Activated T-cell treated with anti-CD3 and anti-CD28 coated beads, Interleukin-2, amount 50 U/mL, for 4 hours (primary cell): ENCODE measurements around the gene DYNAP. TPM values are rescaled to one million over a fixed set of nuclear protein-coding genes. Genes with fewer than 3 reads are reported as not detected.

Source experiments
- ATAC-seq, 2 donors: fragments of 200-7000 bp; cut with Tn5 transposase; one replicate each; pipeline ENCODE4 v1.10.0; 2021
- DNase-seq: peaks from one replicate; pipeline ENCODE4 v3.0.0-alpha.2; 2020
- H3K27me3 Mint-ChIP-seq: one replicate; pipeline ENCODE4 v1.8.0; 2021; ENCODE audit warnings: low read depth, mixed read lengths
- H3K36me3 Mint-ChIP-seq: one replicate; pipeline ENCODE4 v1.8.0; 2022; ENCODE audit warnings: mixed read lengths; ENCODE audit not compliant: insufficient read depth
- H3K4me1 Mint-ChIP-seq: one replicate; pipeline ENCODE4 v1.8.0; 2021; ENCODE audit warnings: low read depth, mixed read lengths
- H3K4me3 Mint-ChIP-seq: one replicate; pipeline ENCODE4 v1.8.0; 2021; ENCODE audit warnings: mild to moderate bottlenecking, moderate library complexity, mixed read lengths
- H3K9me3 Mint-ChIP-seq: one replicate; pipeline ENCODE4 v1.8.0; 2021; ENCODE audit warnings: mixed read lengths
- total RNA-seq, 3 donors: library from RNA; stranded (reverse); gene quantifications; one replicate each; pipeline ENCODE4 v1.2.1, GENCODE V29; 2021

Gene DYNAP
- not detected for total RNA-seq

GRCh38 chr18:54590945-54591344 is at the start of gene DYNAP:
Gene DYNAP (plus strand): TSS chr18:54591245. CDS start chr18:54591283, 38 bp downstream.
- DNase-seq (no peak), ATAC-seq (no peak)
- H3K27me3 Mint-ChIP-seq = peaks cover 11% of the 10 kb centered on the region
- H3K36me3 Mint-ChIP-seq = no peaks in the 10 kb centered on the region
- no peaks in the 10 kb centered on the region for H3K4me1 Mint-ChIP-seq
- no peaks in the 10 kb centered on the region for H3K9me3 Mint-ChIP-seq
- H3K4me3 Mint-ChIP-seq = no peak within 1 kb of the TSS

DNA sequence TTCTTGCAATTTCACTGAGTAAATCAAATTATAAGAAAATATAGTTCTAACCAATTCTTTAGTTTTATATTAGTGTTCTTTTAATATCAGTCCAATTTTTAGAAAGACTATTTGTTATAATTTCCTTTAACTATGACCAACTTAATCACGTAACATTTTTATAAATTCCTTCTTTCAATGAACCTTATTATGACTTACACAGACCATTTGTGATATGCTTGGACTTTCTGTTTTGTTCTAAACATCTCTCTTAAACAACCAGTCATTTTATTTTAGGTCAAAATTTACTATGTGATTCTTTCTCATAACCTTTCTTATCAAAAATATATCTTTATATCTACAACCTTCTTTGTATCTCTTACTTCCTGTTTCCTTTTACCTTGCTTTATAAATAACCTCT is 39.5 kb upstream of the DYNAP start:
- no peak for ATAC-seq
- no peaks in the 10 kb centered on the region for H3K36me3 Mint-ChIP-seq
- H3K9me3 Mint-ChIP-seq = no peaks in the 10 kb centered on the region
- no peak for DNase-seq
- H3K4me3 Mint-ChIP-seq = no peak overlapping the region
- no peaks in the 10 kb centered on the region for H3K4me1 Mint-ChIP-seq
- H3K27me3 Mint-ChIP-seq = peaks cover 3% of the 10 kb centered on the region

GRCh38 chr18:54555286-54555685 is 35.8 kb upstream of the DYNAP start:
- Mint-ChIP-seq H3K27me3 (no peaks in the 10 kb centered on the region), H3K4me1 (no peaks in the 10 kb centered on the region), H3K9me3 (no peaks in the 10 kb centered on the region), H3K4me3 (no peak overlapping the region), H3K36me3 (no peaks in the 10 kb centered on the region)
- no peak for ATAC-seq
- no peak for DNase-seq

DNA sequence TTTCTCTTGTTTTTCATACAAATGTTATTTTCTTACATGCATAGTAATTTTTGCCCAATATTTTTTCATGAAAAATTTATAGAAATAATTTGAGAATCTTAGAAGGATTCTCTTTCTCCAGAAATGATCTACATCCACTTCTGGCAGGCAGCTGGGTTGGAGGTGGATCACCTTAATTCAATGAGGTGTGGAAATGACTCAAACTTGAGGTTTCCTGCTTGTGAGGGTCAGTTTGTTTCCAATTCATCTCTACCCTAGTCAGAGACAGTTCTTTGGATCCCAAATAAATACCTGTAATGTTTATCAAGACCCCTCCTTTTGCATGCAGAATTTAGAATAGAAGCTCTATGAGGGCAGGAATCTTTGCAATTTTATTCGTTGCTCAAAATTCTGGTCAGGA is 35.0 kb upstream of the DYNAP start:
- no peak overlapping the region for H3K4me3 Mint-ChIP-seq
- H3K27me3 Mint-ChIP-seq = no peaks in the 10 kb centered on the region
- DNase-seq (no peak), ATAC-seq (no peak)
- H3K36me3 Mint-ChIP-seq = no peaks in the 10 kb centered on the region
- H3K4me1 Mint-ChIP-seq = no peaks in the 10 kb centered on the region
- no peaks in the 10 kb centered on the region for H3K9me3 Mint-ChIP-seq

GRCh38 chr18:54557958-54558357 is 33.1 kb upstream of the DYNAP start:
- Mint-ChIP-seq H3K36me3 (no peaks in the 10 kb centered on the region), H3K27me3 (no peaks in the 10 kb centered on the region), H3K4me3 (no peak overlapping the region), H3K9me3 (no peaks in the 10 kb centered on the region), H3K4me1 (no peaks in the 10 kb centered on the region)
- DNase-seq = no peak
- ATAC-seq = no peak

- Mint-ChIP-seq H3K9me3 (no peaks in the 10 kb centered on the region), H3K4me3 (no peak overlapping the region), H3K27me3 (no peaks in the 10 kb centered on the region), H3K36me3 (no peaks in the 10 kb centered on the region), H3K4me1 (no peaks in the 10 kb centered on the region)
- ATAC-seq = no peak
- DNase-seq = no peak
These were observed 32.1 kb upstream of the DYNAP start for GRCh38 chr18:54558609-54559585.

GRCh38 chr18:54561706-54562267 is 29.3 kb upstream of the DYNAP start:
- no peaks in the 10 kb centered on the region for H3K36me3 Mint-ChIP-seq
- H3K27me3 Mint-ChIP-seq = no peaks in the 10 kb centered on the region
- no peak for DNase-seq
- ATAC-seq = no peak
- no peaks in the 10 kb centered on the region for H3K4me1 Mint-ChIP-seq
- no peak overlapping the region for H3K4me3 Mint-ChIP-seq
- no peaks in the 10 kb centered on the region for H3K9me3 Mint-ChIP-seq

DNA sequence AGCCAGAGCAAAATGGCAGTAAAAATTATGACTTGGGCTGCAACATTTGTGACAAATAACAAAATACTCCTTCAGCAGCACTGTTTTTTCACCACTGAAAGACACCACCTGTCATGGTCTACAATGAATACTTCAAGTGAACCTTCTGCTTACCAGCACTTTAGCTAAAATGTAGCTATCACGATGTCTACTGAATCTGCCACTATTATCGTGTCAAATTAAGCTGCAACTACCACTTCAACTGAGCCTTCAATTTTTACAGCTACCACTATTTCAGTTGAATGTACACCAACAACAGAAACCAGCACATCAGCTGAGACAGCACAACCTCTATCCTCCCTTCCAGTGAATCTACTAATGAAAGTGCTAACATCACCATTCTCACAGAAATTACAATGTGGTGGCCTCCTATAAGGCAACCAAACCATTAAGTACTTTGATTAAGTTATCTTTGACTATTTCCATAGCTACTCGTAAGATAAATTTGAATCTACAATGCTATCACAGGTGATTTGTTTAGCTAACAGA is 10.8 kb upstream of the DYNAP start:
- Mint-ChIP-seq H3K27me3 (peaks cover 13% of the 10 kb centered on the region), H3K36me3 (no peaks in the 10 kb centered on the region), H3K4me3 (no peak overlapping the region), H3K9me3 (no peaks in the 10 kb centered on the region), H3K4me1 (no peaks in the 10 kb centered on the region)
- DNase-seq (no peak), ATAC-seq (no peak)

DNA sequence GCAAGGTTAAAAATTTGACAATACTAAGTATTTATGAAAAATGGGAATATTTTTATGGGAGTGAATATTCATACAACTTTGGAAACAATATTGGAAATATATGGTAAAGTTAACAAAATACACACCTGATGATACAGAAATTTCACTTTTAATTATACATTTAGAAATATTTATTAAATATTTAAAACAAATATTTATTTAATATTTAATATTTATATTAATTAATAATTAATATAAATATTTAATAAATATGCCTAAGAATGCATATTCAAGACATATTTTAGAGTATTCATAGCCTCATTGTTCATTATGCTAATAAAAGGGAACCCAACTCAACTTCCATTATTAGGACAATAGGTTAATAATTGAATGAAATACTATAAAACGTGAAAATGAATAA is 7.0 kb upstream of the DYNAP start:
- H3K4me3 Mint-ChIP-seq = no peak overlapping the region
- H3K27me3 Mint-ChIP-seq = peaks cover 11% of the 10 kb centered on the region
- no peaks in the 10 kb centered on the region for H3K36me3 Mint-ChIP-seq
- H3K9me3 Mint-ChIP-seq = no peaks in the 10 kb centered on the region
- ATAC-seq (no peak), DNase-seq (no peak)
- H3K4me1 Mint-ChIP-seq = no peaks in the 10 kb centered on the region

- no peaks in the 10 kb centered on the region for H3K4me1 Mint-ChIP-seq
- H3K9me3 Mint-ChIP-seq = no peaks in the 10 kb centered on the region
- peaks cover 13% of the 10 kb centered on the region for H3K27me3 Mint-ChIP-seq
- H3K4me3 Mint-ChIP-seq = no peak overlapping the region
- no peaks in the 10 kb centered on the region for H3K36me3 Mint-ChIP-seq
- no peak for DNase-seq
- no peak for ATAC-seq
These were observed 5.3 kb upstream of the DYNAP start for GRCh38 chr18:54585743-54586142.

DNA sequence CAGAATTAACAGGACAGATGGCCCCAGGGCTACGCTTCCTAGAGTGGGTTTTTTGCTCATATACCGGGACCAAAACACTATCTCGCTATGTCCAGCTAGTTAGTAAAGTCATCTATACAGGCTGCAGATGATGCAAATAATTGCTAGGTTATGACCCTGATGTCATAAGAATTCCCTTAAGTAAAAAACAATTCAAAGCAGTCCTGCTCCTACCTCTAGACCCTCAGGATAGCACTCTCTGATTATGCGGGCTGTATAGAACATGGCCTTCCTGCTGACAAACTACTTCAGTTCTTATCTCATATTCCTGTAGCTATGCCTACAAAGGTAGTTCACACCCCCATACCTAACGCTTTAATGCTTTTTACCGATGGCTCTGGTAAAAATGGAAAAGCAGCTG is 13.2 kb downstream of the DYNAP start:
- ATAC-seq (no peak), DNase-seq (no peak)
- Mint-ChIP-seq H3K4me3 (no peak overlapping the region), H3K4me1 (no peaks in the 10 kb centered on the region), H3K36me3 (no peaks in the 10 kb centered on the region), H3K27me3 (peaks cover 3% of the 10 kb centered on the region), H3K9me3 (no peaks in the 10 kb centered on the region)

- no peaks in the 10 kb centered on the region for H3K36me3 Mint-ChIP-seq
- DNase-seq = no peak
- no peak for ATAC-seq
- H3K9me3 Mint-ChIP-seq = no peaks in the 10 kb centered on the region
- H3K27me3 Mint-ChIP-seq = peaks cover 2% of the 10 kb centered on the region
- no peak overlapping the region for H3K4me3 Mint-ChIP-seq
- no peaks in the 10 kb centered on the region for H3K4me1 Mint-ChIP-seq
These were observed 15.8 kb downstream of the DYNAP start for GRCh38 chr18:54606835-54607212.

DNA sequence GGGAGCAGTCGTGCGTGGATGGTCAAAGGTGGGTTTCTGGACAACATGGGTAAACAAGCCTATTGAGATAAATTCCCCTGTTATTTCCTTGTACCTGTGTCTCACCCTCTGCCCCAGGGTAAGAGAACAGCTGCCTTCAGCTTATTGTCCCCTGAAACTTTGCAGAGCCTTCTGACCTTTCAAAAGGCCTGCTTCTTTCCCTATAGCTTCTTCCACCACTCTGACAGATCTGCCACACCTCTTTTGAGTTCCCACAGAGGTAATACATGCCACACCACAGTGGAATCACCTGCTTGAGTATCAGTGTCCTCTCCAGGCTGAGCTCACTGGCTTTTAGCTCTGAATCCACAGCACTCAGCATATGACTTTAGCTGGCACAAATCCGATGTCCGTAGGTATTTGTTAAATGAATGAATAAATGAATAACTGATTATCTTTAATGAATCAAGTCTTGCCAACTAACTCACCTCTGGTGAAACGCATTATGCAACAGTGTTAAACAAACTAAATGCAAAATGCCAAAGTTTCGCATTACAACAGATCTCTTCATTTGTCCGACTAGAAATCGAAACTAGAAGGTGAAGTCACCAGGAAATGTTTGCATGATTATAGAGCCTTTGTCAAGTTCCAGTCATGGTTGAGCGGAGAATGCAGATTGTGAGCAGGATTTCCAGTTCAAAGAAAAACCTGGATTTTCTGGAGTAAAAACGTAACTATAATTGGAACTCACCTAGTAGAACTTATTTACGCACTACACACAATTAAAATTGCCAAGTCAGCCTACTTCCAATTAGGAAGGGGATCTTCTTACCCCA is 16.4 kb downstream of the DYNAP start:
- peaks cover 2% of the 10 kb centered on the region for H3K27me3 Mint-ChIP-seq
- H3K36me3 Mint-ChIP-seq = no peaks in the 10 kb centered on the region
- ATAC-seq (no peak), DNase-seq (no peak)
- no peaks in the 10 kb centered on the region for H3K4me1 Mint-ChIP-seq
- H3K4me3 Mint-ChIP-seq = no peak overlapping the region
- H3K9me3 Mint-ChIP-seq = no peaks in the 10 kb centered on the region

DNA sequence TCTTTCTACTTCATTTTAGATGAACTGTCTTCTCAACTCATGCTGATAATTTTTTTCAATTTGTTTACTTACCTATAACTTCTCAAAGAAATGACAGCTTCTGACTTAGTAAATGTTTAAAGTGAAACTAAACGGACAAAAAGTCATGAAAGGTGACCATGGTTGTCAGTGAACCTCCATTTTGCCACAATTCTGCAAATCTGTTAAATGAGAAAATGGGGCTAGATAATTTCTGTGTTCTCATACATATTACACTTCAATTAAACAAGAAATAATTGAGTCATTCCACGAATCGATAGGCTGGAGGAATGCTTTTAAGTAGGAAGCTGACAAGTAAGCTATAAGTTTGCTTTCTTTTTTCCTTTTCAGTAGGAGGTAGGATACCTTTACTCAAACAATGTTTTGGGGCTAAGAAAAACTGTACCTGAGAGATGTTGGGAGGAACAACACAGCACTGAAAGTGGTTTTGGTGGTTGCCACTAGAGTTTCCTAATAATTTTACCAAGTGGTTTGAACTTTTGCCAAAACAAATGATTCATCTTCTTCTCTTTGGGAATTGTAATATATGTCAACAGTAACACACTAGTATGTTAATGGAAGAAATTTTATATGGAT is 17.1 kb downstream of the DYNAP start:
- Mint-ChIP-seq H3K27me3 (no peaks in the 10 kb centered on the region), H3K36me3 (no peaks in the 10 kb centered on the region), H3K4me3 (no peak overlapping the region), H3K9me3 (no peaks in the 10 kb centered on the region), H3K4me1 (no peaks in the 10 kb centered on the region)
- DNase-seq = no peak
- no peak for ATAC-seq
